Peyer's patch (tissue), 4 donors: ENCODE results near the gene ANAPC4.

Source experiments
- POLR2A ChIP-seq, 2 donors: fragments of 450-650 bp; IDR thresholded peaks; one replicate each; pipeline ENCODE4 v1.5.1; 2017; ENCODE audit warnings: antibody characterized with exemption in 2 of 2, mild to moderate bottlenecking in 2 of 2, moderate library complexity in 2 of 2
- TF ChIP-seq, protein P1 (sequence below), 6 experiments: fragments of 450-650 bp in 4 of 6; fragments of 200-600 bp in 2 of 6; sonication (generic) in 1 of 6; IDR thresholded peaks; one replicate each; pipeline ENCODE4 v1.5.1; 2017 to 2019; ENCODE audit warnings: antibody characterized with exemption in 6 of 6, mild to moderate bottlenecking in 3 of 6, moderate library complexity in 1 of 6

DNA sequence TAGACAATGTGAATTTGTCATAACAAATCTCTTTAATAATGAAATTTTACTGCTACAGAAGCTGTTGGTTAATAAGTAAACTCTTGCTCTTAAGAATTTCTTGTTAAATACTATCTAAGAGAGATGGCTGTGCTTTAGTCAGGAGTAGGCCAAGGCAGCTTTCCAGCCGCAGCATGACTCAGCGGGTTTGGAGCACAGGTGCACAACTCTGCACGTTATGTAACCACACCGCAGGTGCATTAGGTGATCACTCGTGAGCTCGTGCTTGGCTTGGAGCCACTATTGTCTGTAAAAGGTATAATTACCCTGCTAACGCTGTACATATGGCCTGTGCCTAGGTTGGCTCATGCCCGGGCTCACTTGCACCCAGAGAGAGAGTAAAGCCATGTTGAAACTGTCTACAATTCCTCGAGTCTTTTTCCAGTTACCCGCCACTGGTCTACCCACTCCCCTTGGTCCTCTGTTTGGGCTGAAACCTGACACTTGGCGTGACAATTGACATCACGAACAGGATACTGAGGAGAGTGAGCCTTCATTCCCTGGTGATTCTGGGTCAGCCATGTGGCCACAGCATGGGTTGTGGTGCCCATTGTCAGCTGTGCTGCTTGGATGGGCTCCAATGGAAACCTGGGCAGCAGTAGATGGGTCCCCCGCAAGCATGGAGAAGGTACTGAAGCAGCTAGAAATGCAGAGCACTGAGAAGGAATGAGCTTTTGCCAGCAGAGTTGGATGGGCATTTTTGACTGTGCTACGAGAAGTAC, 18.4 kb upstream of the ANAPC4 start:
- TF ChIP-seq, protein P1, sequence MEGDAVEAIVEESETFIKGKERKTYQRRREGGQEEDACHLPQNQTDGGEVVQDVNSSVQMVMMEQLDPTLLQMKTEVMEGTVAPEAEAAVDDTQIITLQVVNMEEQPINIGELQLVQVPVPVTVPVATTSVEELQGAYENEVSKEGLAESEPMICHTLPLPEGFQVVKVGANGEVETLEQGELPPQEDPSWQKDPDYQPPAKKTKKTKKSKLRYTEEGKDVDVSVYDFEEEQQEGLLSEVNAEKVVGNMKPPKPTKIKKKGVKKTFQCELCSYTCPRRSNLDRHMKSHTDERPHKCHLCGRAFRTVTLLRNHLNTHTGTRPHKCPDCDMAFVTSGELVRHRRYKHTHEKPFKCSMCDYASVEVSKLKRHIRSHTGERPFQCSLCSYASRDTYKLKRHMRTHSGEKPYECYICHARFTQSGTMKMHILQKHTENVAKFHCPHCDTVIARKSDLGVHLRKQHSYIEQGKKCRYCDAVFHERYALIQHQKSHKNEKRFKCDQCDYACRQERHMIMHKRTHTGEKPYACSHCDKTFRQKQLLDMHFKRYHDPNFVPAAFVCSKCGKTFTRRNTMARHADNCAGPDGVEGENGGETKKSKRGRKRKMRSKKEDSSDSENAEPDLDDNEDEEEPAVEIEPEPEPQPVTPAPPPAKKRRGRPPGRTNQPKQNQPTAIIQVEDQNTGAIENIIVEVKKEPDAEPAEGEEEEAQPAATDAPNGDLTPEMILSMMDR (IDR thresholded peaks at IDR 0.05): no peak
- no peak for TF ChIP-seq POLR2A (IDR thresholded peaks at IDR 0.05)
